PC-3 (cell line): Measurements from ENCODE around the gene DLX2. TPM values are rescaled to one million over a fixed set of nuclear protein-coding genes. Genes with fewer than 3 reads are reported as not detected.

ENCODE experiments used
- ATAC-seq: fragments of 200-7000 bp; cut with Tn5 transposase; 2 replicates; pipeline ENCODE4 v1.9.1; 2020; ENCODE audit warnings: mild to moderate bottlenecking, moderate library complexity
- BruUV-seq: library from RNA; stranded (reverse); fragments of 400-500 nt; replicated peaks from 2 replicates; lab custom pipeline; 2021; lab: Mats Ljungman, UMichigan
- CTCF ChIA-PET: fragments of 300-600 bp; sonication (Branson Sonifier 250); formaldehyde crosslinking; loops from one replicate; lab custom pipeline; 2022; ENCODE audit warnings: antibody characterized with exemption; lab: Charles Lee
- POLR2A ChIA-PET: fragments of 300-600 bp; sonication (Branson Sonifier 250); formaldehyde crosslinking; loops from one replicate; lab custom pipeline; 2022; ENCODE audit warnings: antibody characterized with exemption; ENCODE audit not compliant: unreplicated experiment; lab: Charles Lee
- DNase-seq: peaks from one replicate; pipeline ENCODE4 v3.0.0-alpha.2; 2015
- H2AFZ ChIP-seq: fragments of 300-600 bp; sonication (generic); 2 replicates; pipeline ENCODE4 v1.6.0; 2016; ENCODE audit warnings: antibody characterized with exemption, low read length
- H3F3A ChIP-seq: fragments of 300-600 bp; sonication (generic); one replicate; pipeline ENCODE4 v1.6.0; 2017; ENCODE audit warnings: antibody characterized with exemption, low read length, control low read depth, mild to moderate bottlenecking; ENCODE audit not compliant: unreplicated experiment
- H3K27ac ChIP-seq: fragments of 300-600 bp; sonication (generic); 2 replicates; pipeline ENCODE4 v1.5.1; 2016; ENCODE audit warnings: mild to moderate bottlenecking, low read length
- H3K27me3 ChIP-seq: fragments of 300-600 bp; sonication (generic); 2 replicates; pipeline ENCODE4 v1.6.1; 2016; ENCODE audit warnings: low read length, mixed read lengths
- H3K36me3 ChIP-seq: fragments of 300-600 bp; sonication (generic); 2 replicates; pipeline ENCODE4 v1.6.1; 2016; ENCODE audit warnings: low read depth, mixed run types, low read length, mixed read lengths
- H3K4me1 ChIP-seq: fragments of 300-600 bp; sonication (generic); 2 replicates; pipeline ENCODE4 v1.5.1; 2016; ENCODE audit warnings: low read length; ENCODE audit not compliant: insufficient read depth
- H3K4me2 ChIP-seq: fragments of 300-600 bp; sonication (generic); 2 replicates; pipeline ENCODE4 v1.6.0; 2016; ENCODE audit warnings: low read length
- H3K4me3 ChIP-seq: fragments of 300-600 bp; sonication (generic); 2 replicates; pipeline ENCODE4 v1.5.1; 2016; ENCODE audit warnings: mild to moderate bottlenecking, low read length, mixed read lengths
- H3K79me2 ChIP-seq: fragments of 300-600 bp; sonication (generic); 2 replicates; pipeline ENCODE4 v1.6.1; 2017; ENCODE audit warnings: low read length, mixed read lengths
- H3K9ac ChIP-seq: fragments of 300-600 bp; sonication (generic); 2 replicates; pipeline ENCODE4 v1.6.0; 2016; ENCODE audit warnings: mild to moderate bottlenecking, low read length
- H3K9me2 ChIP-seq: fragments of 300-600 bp; sonication (generic); replicated peaks from 2 replicates; pipeline ENCODE4 v1.6.1; 2016; ENCODE audit warnings: mixed run types, low read length, mixed read lengths
- H3K9me3 ChIP-seq: fragments of 300-600 bp; sonication (generic); 2 replicates; pipeline ENCODE4 v1.6.1; 2016; ENCODE audit warnings: low read length, mixed read lengths
- H4K20me1 ChIP-seq: fragments of 300-600 bp; sonication (generic); 2 replicates; pipeline ENCODE4 v1.6.1; 2016; ENCODE audit warnings: low read length, mixed read lengths
- CTCF ChIP-seq: fragments of 300-600 bp; sonication (generic); conservative IDR thresholded peaks from 2 replicates; pipeline ENCODE4 v1.5.1; 2017; ENCODE audit warnings: antibody characterized with exemption, low read depth, mild to moderate bottlenecking, low read length
- EZH2 ChIP-seq: fragments of 300-600 bp; sonication (generic); IDR thresholded peaks from one replicate; pipeline ENCODE4 v1.6.1; 2017; ENCODE audit warnings: antibody characterized with exemption, mild to moderate bottlenecking, low read length; ENCODE audit not compliant: unreplicated experiment
- EZH2phosphoT487 ChIP-seq: fragments of 300-600 bp; sonication (generic); IDR thresholded peaks from 2 replicates; pipeline ENCODE4 v1.6.1; 2018; ENCODE audit warnings: mild to moderate bottlenecking, antibody characterized with exemption, low read length, borderline replicate concordance
- intact Hi-C: fragments of 100-400 bp; cut with micrococcal nuclease; formaldehyde crosslinking; loops from 2 replicates; pipeline ENCODE4 v1.9.0; 2023
- total RNA-seq: library from RNA; depleted of rRNA; stranded (reverse); fragments of >200 nt; gene quantifications from 2 replicates; pipeline ENCODE4 v1.2.3, GENCODE V29; 2014

The DLX2 gene
- total RNA-seq, 1 experiment from 2014 or later, result 1.4 TPM

GRCh38 chr2:172091000-172091641 is 11.6 kb downstream of the DLX2 start:
- no peak overlapping the region for H3K4me3 ChIP-seq
- H3K9ac ChIP-seq, result no peak overlapping the region
- intact Hi-C loops, result no loop called here
- no peaks in the 10 kb centered on the region for H4K20me1 ChIP-seq
- BruUV-seq, result no TSS peak
- H3K27me3 ChIP-seq, result no peaks in the 10 kb centered on the region
- H3K79me2 ChIP-seq, result peaks cover 18% of the 10 kb centered on the region
- no peak overlapping the region for H3K27ac ChIP-seq
- H3K9me2 ChIP-seq, result no peaks in the 10 kb centered on the region
- no peak for TF ChIP-seq CTCF
- TF ChIP-seq EZH2, result no peak
- TF ChIP-seq EZH2phosphoT487, result no peak
- H3K4me2 ChIP-seq, result no peak overlapping the region
- no peaks in the 10 kb centered on the region for H3K9me3 ChIP-seq
- H3K36me3 ChIP-seq, result no peaks in the 10 kb centered on the region
- ATAC-seq (no peak), DNase-seq (no peak)
- POLR2A ChIA-PET, result no interaction called here
- H3F3A ChIP-seq, result peaks cover 3% of the 10 kb centered on the region
- CTCF ChIA-PET, result interaction anchor here (0.6 kb wide), 1 partner anchor 328 kb away, joined by 3 read pairs; no protein-coding TSS in a partner anchor
- no peak overlapping the region for H2AFZ ChIP-seq
- H3K4me1 ChIP-seq, result peaks cover 14% of the 10 kb centered on the region; the same call in 1 of the 2 replicates

- CTCF ChIA-PET, result interaction anchor here (0.6 kb wide), 1 partner anchor 327 kb away, joined by 3 read pairs; no protein-coding TSS in a partner anchor
- no TSS peak for BruUV-seq
Observed at GRCh38 chr2:172090044-172090961, 12.4 kb downstream of the DLX2 start.

More at GRCh38 chr2:172090044-172090961, 12.4 kb downstream of the DLX2 start:
- Histone ChIP-seq H3K4me2 (no peak overlapping the region), H3K27ac (no peak overlapping the region), H4K20me1 (no peaks in the 10 kb centered on the region), H3K4me1 (peaks cover 14% of the 10 kb centered on the region; the same call in 1 of the 2 replicates), H3K4me3 (no peak overlapping the region), H2AFZ (no peak overlapping the region), H3K9me3 (no peaks in the 10 kb centered on the region), H3K9me2 (no peaks in the 10 kb centered on the region), H3K36me3 (no peaks in the 10 kb centered on the region), H3F3A (peaks cover 3% of the 10 kb centered on the region), H3K9ac (no peak overlapping the region), H3K79me2 (peaks cover 26% of the 10 kb centered on the region), H3K27me3 (no peaks in the 10 kb centered on the region)
- DNase-seq (no peak), ATAC-seq (no peak)
- POLR2A ChIA-PET, result no interaction called here
- TF ChIP-seq EZH2, result no peak
- TF ChIP-seq EZH2phosphoT487, result no peak
- TF ChIP-seq CTCF, result no peak
- intact Hi-C loops, result no loop called here
